ENCODE measurements around the gene CELF1. TPM values are rescaled to one million over a fixed set of nuclear protein-coding genes. Genes with fewer than 3 reads are reported as not detected.

CELF1 gene
- total RNA-seq, 1 experiment from 2014 or later = 157 TPM

DNA sequence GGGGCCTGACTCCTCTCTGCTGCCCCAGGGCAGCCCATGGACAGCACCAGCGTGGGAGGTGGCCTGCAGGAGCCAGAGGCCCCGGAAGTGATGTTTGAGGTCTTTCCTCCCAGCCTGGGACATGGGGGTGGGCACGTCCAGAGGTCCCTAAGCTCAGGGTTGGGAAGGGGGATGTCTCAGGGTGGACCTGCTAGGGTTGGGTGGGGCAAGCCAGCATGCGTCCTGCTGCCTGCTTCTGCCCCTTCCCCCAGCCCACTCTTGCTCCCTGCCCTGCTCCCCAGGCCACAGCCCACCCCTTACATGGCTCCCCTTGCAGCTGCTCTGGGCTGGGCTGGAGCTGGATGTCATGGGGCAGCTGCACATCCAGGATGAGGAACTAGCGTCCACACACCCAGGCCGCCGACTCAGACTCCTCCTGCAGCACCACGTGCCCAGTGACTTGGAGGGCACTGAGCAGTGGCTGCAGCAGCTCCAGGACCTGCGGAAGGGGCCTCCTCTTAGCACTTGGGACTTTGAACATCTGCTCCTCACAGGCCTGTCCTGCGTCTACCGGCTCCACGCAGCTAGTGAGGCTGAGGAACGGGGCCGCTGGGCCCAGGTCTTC is 34.9 kb upstream of the CELF1 start:
- DNase-seq = no peak
- Mint-ChIP-seq H3K4me3 (ENCODE audit: low read depth, unreplicated experiment) (no peak overlapping the region), H3K36me3 (ENCODE audit: insufficient read depth, unreplicated experiment) (peaks cover 6% of the 10 kb centered on the region), H3K27me3 (ENCODE audit: unreplicated experiment) (peaks cover 10% of the 10 kb centered on the region), H3K27ac (ENCODE audit: unreplicated experiment) (no peak overlapping the region), H3K9me3 (ENCODE audit: low read depth, unreplicated experiment) (no peaks in the 10 kb centered on the region), H3K4me1 (ENCODE audit: low read depth, unreplicated experiment) (no peaks in the 10 kb centered on the region)
- intact Hi-C loops (cut with micrococcal nuclease; ENCODE audit: unreplicated experiment) = no loop called here
- TF ChIP-seq CTCF (IDR thresholded peaks at IDR 0.05; ENCODE audit: unreplicated experiment) = no peak
- BruUV-seq (replicated peaks) = no TSS peak
- CTCF ChIA-PET = no interaction called here

DNA sequence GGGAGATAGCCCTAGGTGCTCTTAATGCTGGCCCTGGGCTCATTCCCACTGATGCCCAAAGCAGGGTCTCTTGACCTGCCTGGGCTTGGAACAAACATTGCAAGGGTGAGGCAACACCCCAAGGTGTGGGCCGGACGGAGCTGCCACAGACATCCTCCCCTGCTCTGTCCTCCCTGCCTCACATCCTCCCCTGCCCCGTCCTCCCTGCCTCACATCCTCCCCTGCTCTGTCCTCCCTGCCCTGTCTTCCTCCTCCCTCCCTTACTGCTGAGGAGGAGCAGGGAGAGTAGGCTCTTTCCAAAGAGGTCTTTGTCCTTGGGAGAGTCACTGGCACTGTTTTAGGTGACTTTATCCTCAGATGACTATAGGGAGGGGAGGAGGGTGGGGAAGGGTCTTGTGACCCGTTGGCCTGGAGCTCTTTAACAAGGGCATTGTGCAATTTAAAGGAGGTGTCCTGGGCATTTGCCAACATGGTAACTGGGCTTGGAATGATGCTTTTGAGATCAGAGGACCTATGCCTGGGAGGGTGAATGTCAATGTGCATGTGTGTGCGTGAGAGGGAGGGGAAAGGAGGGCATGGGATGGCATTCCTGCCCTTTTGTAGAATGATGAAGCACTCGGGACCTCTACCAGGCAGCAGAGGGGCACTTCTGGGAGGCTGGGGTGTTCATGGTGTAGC is 34.2 kb upstream of the CELF1 start:
- no peak for DNase-seq
- no peak for TF ChIP-seq CTCF (IDR thresholded peaks at IDR 0.05; ENCODE audit: unreplicated experiment)
- Mint-ChIP-seq H3K4me1 (ENCODE audit: low read depth, unreplicated experiment) (no peaks in the 10 kb centered on the region), H3K4me3 (ENCODE audit: low read depth, unreplicated experiment) (no peak overlapping the region), H3K9me3 (ENCODE audit: low read depth, unreplicated experiment) (no peaks in the 10 kb centered on the region), H3K27me3 (ENCODE audit: unreplicated experiment) (peaks cover 4% of the 10 kb centered on the region), H3K36me3 (ENCODE audit: insufficient read depth, unreplicated experiment) (peaks cover 6% of the 10 kb centered on the region), H3K27ac (ENCODE audit: unreplicated experiment) (no peak overlapping the region)
- CTCF ChIA-PET = no interaction called here
- intact Hi-C loops (cut with micrococcal nuclease; ENCODE audit: unreplicated experiment) = no loop called here
- no TSS peak for BruUV-seq (replicated peaks)

DNA sequence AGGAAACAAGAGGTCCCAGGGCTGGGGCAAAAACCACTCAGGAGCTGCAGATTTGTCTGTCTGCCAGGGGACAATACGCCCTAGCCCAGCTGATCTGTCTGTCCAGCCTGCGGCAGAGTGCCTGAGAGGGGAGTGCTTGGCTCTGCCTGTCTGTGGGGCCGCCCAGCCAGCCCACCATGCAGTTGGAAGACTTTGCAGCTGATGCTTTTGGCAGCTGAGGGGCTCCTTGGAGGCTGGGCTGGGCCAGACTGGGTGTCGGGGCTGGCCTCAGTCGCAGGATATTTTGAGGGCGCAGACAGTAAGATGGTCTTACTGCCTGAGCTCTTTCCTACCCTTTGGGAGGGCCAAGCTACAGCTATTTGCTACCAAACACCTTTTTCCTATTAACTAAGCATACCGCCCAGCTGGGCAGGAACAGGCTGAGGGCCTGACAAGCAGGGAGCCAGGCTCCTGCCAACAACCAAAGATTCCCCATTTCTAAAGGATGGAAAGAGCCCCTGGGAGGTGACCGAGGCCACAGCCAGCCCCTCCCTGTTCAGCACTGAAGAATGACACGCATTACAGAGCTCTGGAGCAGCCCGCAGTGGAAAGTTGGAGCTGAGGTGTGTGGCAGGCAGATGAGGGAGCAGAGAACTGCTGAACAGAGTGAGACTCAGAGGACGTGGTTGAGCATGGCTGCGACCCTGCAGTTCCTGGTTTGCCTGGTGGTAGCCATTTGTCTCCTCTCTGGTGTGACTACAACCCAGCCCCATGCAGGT is 33.3 kb upstream of the CELF1 start, which contains the start of gene FAM180B:
FAM180B (plus strand) TSS at position 581 of the 758 bp plus-strand sequence; CDS start at position 672, 91 bp downstream.
- no peak within 1 kb of the TSS for H3K27ac Mint-ChIP-seq (ENCODE audit: unreplicated experiment)
- no peak within 1 kb of the TSS for H3K4me3 Mint-ChIP-seq (ENCODE audit: low read depth, unreplicated experiment)
- TF ChIP-seq CTCF (IDR thresholded peaks at IDR 0.05; ENCODE audit: unreplicated experiment) = no peak
- H3K36me3 Mint-ChIP-seq (ENCODE audit: insufficient read depth, unreplicated experiment) = peaks cover 6% of the 10 kb centered on the region
- intact Hi-C loops (cut with micrococcal nuclease; ENCODE audit: unreplicated experiment) = no loop called here
- H3K27me3 Mint-ChIP-seq (ENCODE audit: unreplicated experiment) = no peaks in the 10 kb centered on the region
- CTCF ChIA-PET = interaction anchor here (0.9 kb wide), 1 partner anchor 32 kb away, joined by 3 read pairs; no protein-coding TSS in a partner anchor
- DNase-seq = no peak
- no peaks in the 10 kb centered on the region for H3K4me1 Mint-ChIP-seq (ENCODE audit: low read depth, unreplicated experiment)
- no peaks in the 10 kb centered on the region for H3K9me3 Mint-ChIP-seq (ENCODE audit: low read depth, unreplicated experiment)
- BruUV-seq (replicated peaks) = no TSS peak

GRCh38 chr11:47583844-47584243 is 30.9 kb upstream of the CELF1 start:
- peaks cover 18% of the 10 kb centered on the region for H3K36me3 Mint-ChIP-seq (ENCODE audit: insufficient read depth, unreplicated experiment)

More at GRCh38 chr11:47583844-47584243, 30.9 kb upstream of the CELF1 start:
- H3K9me3 Mint-ChIP-seq (ENCODE audit: low read depth, unreplicated experiment) = no peaks in the 10 kb centered on the region
- TF ChIP-seq CTCF (IDR thresholded peaks at IDR 0.05; ENCODE audit: unreplicated experiment) = no peak
- H3K4me1 Mint-ChIP-seq (ENCODE audit: low read depth, unreplicated experiment) = peaks cover 10% of the 10 kb centered on the region
- BruUV-seq (replicated peaks) = no TSS peak
- H3K4me3 Mint-ChIP-seq (ENCODE audit: low read depth, unreplicated experiment) = no peak overlapping the region
- intact Hi-C loops (cut with micrococcal nuclease; ENCODE audit: unreplicated experiment) = no loop called here
- CTCF ChIA-PET = no interaction called here
- no peak overlapping the region for H3K27ac Mint-ChIP-seq (ENCODE audit: unreplicated experiment)
- DNase-seq = no peak
- H3K27me3 Mint-ChIP-seq (ENCODE audit: unreplicated experiment) = no peaks in the 10 kb centered on the region

Data from Calu3 (cell line).